A172 (cell line): ENCODE data around the gene CBX7. TPM values are rescaled to one million over a fixed set of nuclear protein-coding genes. Genes with fewer than 3 reads are reported as not detected.
A peak's percentile ranks its signal among the peaks of the same experiment; 100 is the strongest.

Source experiments
- DNase-seq: peaks from one replicate; pipeline ENCODE4 v3.0.0-alpha.2; 2015; ENCODE audit warnings: low spot score
- total RNA-seq: library from RNA; depleted of rRNA; stranded (reverse); fragments of >200 nt; shearing (Covaris generic); gene quantifications from 2 replicates; pipeline ENCODE4 v1.2.3, GENCODE V29; 2014; rRNA removed

The CBX7 gene
- total RNA-seq, 1 experiment from 2014 or later: 0.74 TPM

DNA sequence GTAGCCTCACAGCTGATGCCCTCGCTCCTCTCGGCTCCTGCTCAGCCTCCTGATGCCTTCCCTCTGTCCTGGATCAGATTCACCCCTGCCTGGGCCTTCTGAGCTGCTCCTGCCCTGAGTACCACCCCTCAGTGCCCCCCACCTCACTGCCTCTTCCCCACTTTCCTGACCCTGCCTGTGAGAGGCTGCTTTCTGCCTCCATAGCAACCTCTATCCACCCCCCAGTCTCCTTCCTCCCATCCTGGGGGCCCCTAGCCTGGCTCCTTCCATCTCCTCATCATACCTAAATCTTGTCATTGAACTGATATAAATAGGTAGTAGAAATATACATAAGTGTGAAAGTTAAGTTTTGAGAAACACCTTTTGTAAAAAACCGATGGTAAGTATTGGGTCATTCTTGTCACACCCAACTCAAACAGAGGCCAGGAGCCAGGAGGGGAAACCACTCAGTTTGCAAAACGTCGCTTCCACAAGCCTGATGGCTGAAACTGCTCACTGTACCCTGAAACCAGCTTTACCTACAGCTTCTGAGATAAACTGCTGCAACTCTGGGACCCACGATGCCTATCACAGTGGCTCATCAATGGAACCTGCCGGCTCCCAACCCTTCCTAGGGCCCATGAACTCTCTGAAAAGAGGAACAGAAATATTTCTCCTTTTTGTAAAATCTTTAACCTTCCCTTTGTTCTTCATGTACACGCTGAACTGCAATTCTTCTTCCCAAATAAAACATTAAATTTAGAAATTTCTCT, 60.2 kb downstream of the CBX7 start:
- DNase-seq: no peak

DNA sequence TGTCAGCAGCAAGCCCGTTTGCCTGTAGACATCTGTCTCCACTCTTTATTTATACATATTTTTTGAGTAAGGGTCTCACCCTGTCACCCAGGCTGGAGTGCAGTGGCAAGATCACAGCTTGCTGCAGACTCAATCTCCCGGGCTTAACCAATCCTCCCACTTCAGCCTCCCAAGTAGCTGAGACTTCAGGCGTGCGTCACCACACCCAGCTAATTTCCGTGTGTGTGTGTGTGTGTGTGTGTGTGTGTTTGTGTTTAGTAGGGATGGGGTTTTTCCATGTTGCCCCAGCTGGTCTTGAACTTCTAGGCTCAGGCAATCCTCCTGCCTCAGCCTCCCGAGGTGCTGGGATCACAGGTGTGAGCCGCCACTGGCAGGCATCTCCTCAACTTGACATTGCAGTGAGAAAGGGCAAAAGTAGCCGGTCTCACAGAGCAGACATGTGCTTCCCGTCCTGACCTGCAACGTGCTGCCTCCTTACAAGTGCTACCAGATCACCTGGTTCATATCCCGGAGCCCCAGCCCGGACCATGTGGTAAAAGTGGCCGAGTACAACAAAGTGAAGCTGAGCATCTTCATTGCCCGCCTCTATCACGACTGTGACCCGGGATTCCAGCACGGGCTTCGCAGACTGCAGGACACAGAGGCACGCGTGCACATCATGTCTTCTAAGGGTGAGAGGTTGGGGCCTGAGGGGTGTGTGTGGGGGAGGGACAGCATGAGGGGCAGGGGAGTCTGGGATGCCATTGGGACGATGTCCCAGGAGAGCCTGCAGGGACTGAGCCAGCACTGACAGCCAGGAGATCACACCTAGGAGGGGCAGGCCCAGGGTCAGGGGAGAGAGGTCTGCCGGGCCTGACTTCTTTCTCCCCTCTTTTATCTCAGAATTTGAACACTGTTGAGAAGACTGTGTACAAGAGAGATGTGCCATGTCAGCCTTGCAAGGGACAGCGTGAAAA, 61.1 kb downstream of the CBX7 start:
- no peak for DNase-seq

DNA sequence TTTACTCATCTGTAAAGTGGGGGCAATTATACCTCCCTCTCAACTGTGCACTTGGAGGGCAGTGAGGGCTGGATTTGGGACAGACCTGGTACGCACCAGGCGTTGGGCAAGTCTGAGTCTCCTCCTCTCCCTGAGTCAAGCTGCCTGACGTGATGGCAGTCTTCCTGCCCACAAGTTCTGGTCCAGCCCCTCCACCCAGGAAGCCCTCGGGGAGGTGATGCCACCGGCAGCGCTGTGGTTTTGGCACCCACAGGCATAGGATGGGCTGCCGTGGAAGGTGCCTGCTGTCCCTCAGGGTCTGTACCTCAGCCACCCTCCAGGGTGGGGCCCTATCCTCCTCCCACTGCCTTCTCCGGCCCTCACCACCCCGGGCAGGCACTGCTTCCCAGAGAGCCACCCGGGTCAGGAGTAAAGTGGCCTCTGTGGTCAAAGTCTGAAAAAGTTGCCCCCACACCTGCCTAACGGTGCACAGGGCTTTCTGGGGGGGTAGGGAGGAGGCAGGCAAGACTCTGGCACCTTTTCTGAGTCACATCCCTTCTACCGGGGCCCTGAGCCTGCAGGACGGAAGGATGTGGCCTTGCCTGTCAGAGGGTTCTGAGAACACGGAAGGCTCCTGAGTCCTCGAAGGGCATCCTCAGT, 61.9 kb downstream of the CBX7 start:
- peak; percentile 62 for DNase-seq

DNA sequence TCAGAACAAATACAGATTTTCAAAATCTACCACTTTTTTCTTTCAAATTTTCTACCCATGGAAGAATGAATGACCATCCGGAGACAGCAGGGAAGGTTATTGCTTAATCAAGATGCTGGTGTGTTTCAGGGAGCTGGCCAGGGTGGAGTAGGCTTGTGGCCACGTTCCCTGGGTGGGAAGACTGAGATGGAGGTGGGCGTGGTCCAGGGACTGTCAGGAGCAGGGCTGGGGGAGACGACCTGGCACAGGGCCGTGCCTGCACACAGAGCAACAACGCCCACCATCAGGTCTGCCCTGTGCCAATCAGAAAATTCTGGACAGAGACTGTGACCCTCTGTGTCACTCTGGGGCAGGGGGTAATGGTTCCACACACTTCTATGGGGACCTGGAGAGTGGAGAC, 62.6 kb downstream of the CBX7 start:
- no peak for DNase-seq

DNA sequence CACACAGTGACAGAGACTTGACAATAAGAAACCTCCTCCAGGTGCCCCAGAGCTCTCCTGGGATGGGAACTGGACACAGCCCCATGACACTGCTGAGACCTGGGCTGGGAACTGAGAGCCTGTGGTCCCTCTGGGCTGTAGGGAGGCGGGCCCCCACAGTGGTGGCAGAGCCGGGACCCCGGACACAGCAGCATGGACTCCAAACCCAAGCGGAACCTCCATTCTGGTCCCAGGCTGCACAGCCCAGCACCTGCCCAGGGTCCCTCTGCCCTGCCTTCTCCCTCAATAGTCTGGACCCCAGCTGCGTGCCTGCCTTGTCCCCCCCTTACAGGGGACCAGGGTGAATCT, 63.8 kb downstream of the CBX7 start:
- DNase-seq: no peak

DNA sequence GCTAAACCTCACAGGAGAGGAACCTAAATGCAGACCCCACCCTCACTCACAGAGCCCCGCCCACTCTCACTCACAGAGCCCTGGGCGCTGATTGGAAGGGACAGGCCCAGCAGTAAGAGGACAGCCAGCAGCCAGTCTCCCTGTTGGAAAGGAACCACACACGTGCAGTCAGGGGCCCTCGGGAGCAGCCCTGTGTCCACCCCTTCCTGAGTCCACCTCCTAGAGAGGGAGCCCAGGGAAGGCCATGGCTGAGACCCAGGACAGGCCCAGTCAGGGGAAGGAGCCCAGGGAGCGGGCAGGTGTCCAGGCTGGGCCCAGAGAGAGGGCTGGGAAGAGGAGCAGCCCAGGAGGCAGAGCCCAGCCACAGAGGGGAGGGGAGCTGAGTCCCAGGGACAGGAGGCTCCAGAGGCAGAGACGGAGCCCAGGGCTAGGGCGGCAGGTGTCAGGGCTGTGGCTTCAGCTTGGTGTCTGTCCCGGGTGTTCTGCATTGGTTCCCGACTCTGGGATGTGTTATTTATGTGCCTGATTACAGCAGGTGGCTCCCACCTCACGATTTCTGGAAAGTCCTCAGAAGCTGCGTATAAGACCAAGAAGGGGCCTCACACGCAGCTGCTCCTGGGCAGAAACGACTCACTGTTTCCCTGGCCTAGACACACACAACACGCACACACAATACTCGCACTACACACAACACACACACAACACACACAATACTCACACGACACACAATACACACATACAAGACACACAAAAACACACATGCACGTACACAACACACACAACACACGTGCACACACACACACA, 64.4 kb downstream of the CBX7 start:
- DNase-seq: no peak

DNA sequence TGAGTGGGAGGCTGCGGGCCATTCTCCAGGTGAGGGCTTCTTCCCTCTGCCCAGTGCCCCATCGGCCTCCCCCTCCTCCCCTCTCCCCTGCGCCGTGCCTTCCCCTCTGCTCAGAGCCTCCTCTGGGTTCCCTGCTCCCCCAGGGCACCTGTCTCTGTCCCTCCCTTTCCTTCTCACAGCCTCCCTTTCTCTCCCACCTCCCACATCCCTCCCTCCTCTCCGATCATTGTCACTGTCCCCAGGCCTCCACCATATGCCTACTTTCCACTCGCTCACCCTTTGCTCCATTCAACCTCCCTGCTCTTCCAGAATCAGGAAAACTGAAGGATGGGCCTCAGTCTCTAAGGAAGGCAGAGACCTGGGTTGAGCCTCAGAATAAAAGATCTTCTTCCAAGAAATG, 65.4 kb downstream of the CBX7 start:
- no peak for DNase-seq

DNA sequence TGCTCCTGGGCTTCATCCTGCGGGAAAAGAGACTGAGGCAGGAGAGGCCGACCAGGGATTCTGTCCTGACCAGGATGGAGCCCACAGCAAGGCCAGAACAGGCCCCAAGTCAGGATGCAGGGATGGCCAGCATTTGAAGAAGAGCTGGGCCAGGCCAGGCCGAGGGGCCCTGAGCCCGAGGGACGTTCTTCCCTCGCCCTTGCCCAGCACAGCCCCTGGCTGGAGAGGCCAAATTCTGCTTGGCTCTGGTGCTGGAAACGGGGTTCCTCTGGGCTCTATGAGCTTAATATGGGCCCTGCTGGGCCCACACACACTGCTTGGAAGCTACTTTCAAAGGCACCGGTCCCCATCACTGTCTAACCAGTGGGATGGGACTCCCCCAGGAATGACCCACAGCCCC, 67.8 kb downstream of the CBX7 start:
- no peak for DNase-seq

DNA sequence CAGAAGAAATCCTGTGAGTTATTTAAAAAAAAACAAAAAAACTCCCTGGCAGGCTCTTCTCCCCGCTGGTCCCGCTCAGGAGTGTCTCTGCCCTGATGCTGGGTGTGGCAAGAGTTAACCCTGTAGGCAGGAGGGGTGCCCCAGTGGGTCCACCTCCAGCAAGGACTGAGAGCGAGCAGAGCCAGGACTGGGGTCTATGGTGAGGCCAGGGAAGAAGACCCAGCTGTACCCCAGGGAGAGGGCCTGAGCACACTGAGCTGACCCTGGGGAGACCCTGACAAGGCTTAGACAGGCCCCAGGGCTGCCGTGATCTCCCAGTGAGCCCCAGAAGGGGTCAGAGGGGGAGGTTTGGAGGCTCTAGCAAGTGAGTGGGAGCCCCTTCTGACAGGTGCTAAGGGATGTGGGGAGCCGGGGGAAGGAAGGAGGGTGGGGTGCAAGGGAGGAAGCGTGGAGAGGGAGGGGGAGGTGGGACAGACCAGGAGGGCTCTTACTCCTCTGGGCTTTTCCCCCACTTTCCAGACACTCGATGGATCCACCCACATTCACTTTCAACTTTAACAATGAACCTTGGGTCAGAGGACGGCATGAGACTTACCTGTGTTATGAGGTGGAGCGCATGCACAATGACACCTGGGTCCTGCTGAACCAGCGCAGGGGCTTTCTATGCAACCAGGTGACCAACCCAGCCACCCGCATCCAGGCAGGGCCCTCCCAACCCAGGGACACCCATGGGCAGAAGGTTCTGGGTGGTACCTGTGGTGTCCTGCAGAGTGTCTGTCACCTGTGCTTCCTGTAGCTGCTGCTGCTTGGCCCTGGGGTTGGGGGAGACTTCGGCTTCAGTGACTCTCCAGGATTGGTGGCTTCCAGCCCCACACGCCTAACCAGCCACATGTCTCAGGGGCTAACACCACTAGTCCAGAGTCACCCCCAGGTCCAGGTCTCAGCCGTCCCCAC, 69.0 kb downstream of the CBX7 start:
- no peak for DNase-seq

DNA sequence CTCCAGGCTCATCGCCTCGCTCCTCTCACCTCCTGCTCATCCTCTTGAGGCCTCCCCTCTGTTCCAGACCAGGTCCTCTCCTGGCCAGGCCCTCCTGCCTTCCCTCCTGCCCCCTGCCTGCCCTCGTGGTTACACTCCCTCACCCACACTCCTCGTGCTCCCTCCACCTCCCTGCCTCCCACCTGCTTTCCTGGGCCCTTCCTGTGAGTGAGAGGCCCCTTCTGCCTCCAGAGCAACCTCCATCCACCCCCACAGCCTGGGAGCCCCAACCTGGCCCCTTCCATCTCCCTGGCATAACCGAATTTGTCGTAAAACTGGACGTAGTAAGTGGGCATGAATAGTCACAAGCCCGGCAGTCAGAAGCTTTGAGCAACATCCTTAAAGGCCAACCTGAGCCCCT, 70.9 kb downstream of the CBX7 start:
- DNase-seq: no peak

DNA sequence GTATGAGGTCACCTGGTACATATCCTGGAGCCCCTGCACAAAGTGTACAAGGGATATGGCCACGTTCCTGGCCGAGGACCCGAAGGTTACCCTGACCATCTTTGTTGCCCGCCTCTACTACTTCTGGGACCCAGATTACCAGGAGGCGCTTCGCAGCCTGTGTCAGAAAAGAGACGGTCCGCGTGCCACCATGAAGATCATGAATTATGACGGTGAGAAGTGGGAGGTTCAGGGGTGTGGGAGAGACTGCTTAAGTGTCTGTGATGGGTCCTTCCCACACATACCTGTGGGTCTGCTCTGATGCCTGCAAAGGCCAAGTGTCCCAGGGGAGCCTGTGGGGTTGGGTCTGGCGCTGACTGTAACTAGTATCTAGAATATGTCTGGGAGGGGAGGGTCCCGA, 71.5 kb downstream of the CBX7 start:
- no peak for DNase-seq

Other genes starting within 250 kb of the CBX7 start
- not detected in 2 replicates for gene APOBEC3A, start 195.1 kb downstream of the CBX7 start, total RNA-seq
- gene APOBEC3B, start 170.3 kb downstream of the CBX7 start, total RNA-seq: 4.9 and 8.7 TPM in 2 replicates
- gene APOBEC3C, start 138.4 kb downstream of the CBX7 start, total RNA-seq: 6.4 and 8.2 TPM in 2 replicates
- 0.10 and 1.9 TPM in 2 replicates for gene APOBEC3D, start 131.6 kb downstream of the CBX7 start, total RNA-seq
- gene APOBEC3F, start 111.8 kb downstream of the CBX7 start, total RNA-seq: 2.8 and 6.3 TPM in 2 replicates
- 21.4 and 23.3 TPM in 2 replicates for gene APOBEC3G, start 75.4 kb downstream of the CBX7 start, total RNA-seq
- gene APOBEC3H, start 55.4 kb downstream of the CBX7 start, total RNA-seq: 0.50 and 0.81 TPM in 2 replicates
- 9.8 and 13.4 TPM in 2 replicates for gene PDGFB, start 92.3 kb upstream of the CBX7 start, total RNA-seq
- 867 and 969 TPM in 2 replicates for gene RPL3, start 166.9 kb upstream of the CBX7 start, total RNA-seq
- gene SYNGR1, start 197.3 kb upstream of the CBX7 start, total RNA-seq: 2.4 and 2.9 TPM in 2 replicates
- gene TAB1, start 247.1 kb upstream of the CBX7 start, total RNA-seq: 5.8 and 6.3 TPM in 2 replicates